ENCODE measurements around the gene HPGDS. TPM values are rescaled to one million over a fixed set of nuclear protein-coding genes. Genes with fewer than 3 reads are reported as not detected.
A peak's percentile ranks its signal among the peaks of the same experiment; 100 is the strongest.

HPGDS gene
- polyA plus RNA-seq, result not detected in 2 replicates
- not detected in 2 replicates for polyA minus RNA-seq

- no peaks in the 10 kb centered on the region for H4K20me1 ChIP-seq (ENCODE audit: insufficient read depth)
- H2AFZ ChIP-seq (ENCODE audit: low read depth, low read length), result no peak within 1 kb of the TSS
- no peak within 1 kb of the TSS for H3K4me2 ChIP-seq (ENCODE audit: low read length)
- H3K9me2 ChIP-seq (ENCODE audit: insufficient read depth, low read length), result no peaks in the 10 kb centered on the region
- H3F3A ChIP-seq (ENCODE audit: insufficient read depth, low read length, poor library complexity, severe bottlenecking), result no peaks in the 10 kb centered on the region
- H3K79me2 ChIP-seq (replicated peaks; ENCODE audit: insufficient read depth, low read length), result no peaks in the 10 kb centered on the region
- H3K4me3 ChIP-seq (ENCODE audit: low read length), result no peak within 1 kb of the TSS
- no peak within 1 kb of the TSS for H3K9ac ChIP-seq (ENCODE audit: low read length)
- H3K27ac ChIP-seq (ENCODE audit: low read length), result no peak within 1 kb of the TSS
- TF ChIP-seq POLR2AphosphoS5 (IDR thresholded peaks at IDR 0.05) (no peak), REST (IDR thresholded peaks at IDR 0.05; ENCODE audit: borderline replicate concordance) (no peak), MXI1 (conservative IDR thresholded peaks at IDR 0.05; ENCODE audit: poor library complexity, severe bottlenecking) (no peak), TAF1 (IDR thresholded peaks at IDR 0.05; ENCODE audit: low read depth) (no peak)
- H3K9me3 ChIP-seq (ENCODE audit: low read length), result no peaks in the 10 kb centered on the region
- no peaks in the 10 kb centered on the region for H3K36me3 ChIP-seq (ENCODE audit: insufficient read depth, low read length)
- H3K27me3 ChIP-seq (ENCODE audit: insufficient read depth, low read depth, low read length), result no peaks in the 10 kb centered on the region
These were observed at the start of gene HPGDS for GRCh38 chr4:94342694-94343093. TSS of gene HPGDS (minus strand) at chr4:94342836. CDS start at chr4:94334629, 8,207 bp downstream.

GRCh38 chr4:94390804-94391410 lies 48.3 kb upstream of the HPGDS start:
- Histone ChIP-seq H3K9me3 (ENCODE audit: low read length) (no peaks in the 10 kb centered on the region), H4K20me1 (ENCODE audit: insufficient read depth) (no peaks in the 10 kb centered on the region), H3K9ac (ENCODE audit: low read length) (no peak overlapping the region), H3K36me3 (ENCODE audit: insufficient read depth, low read length) (no peaks in the 10 kb centered on the region), H3K27ac (ENCODE audit: low read length) (no peak overlapping the region), H3K9me2 (ENCODE audit: insufficient read depth, low read length) (no peaks in the 10 kb centered on the region), H3K79me2 (replicated peaks; ENCODE audit: insufficient read depth, low read length) (no peaks in the 10 kb centered on the region), H3K27me3 (ENCODE audit: insufficient read depth, low read depth, low read length) (no peaks in the 10 kb centered on the region), H2AFZ (ENCODE audit: low read depth, low read length) (no peak overlapping the region), H3F3A (ENCODE audit: insufficient read depth, low read length, poor library complexity, severe bottlenecking) (no peaks in the 10 kb centered on the region), H3K4me3 (ENCODE audit: low read length) (no peak overlapping the region), H3K4me2 (ENCODE audit: low read length) (no peak overlapping the region)
- TF ChIP-seq SMC3 (conservative IDR thresholded peaks at IDR 0.05; ENCODE audit: poor library complexity) (peak; percentile 65), POLR2AphosphoS5 (IDR thresholded peaks at IDR 0.05) (no peak), REST (IDR thresholded peaks at IDR 0.05; ENCODE audit: borderline replicate concordance) (no peak), MXI1 (conservative IDR thresholded peaks at IDR 0.05; ENCODE audit: poor library complexity, severe bottlenecking) (no peak), EP300 (conservative IDR thresholded peaks at IDR 0.05; ENCODE audit: poor library complexity, severe bottlenecking) (no peak), EZH2 (IDR thresholded peaks at IDR 0.05; ENCODE audit: borderline replicate concordance, insufficient read depth, low read length, poor library complexity, severe bottlenecking) (no peak), TAF1 (IDR thresholded peaks at IDR 0.05; ENCODE audit: low read depth) (no peak), CTCF (IDR thresholded peaks at IDR 0.05; ENCODE audit: poor library complexity, severe bottlenecking) (peak; percentile 54), RAD21 (conservative IDR thresholded peaks at IDR 0.05) (peak; percentile 37)
